GM15510 (cell line): ENCODE measurements around the gene ZFC3H1.

Source experiments
- POLR2A ChIP-seq: IDR thresholded peaks from 3 replicates; pipeline ENCODE4 v1.6.1; 2011; ENCODE audit warnings: borderline replicate concordance; ENCODE audit not compliant: insufficient read length; ENCODE audit errors: extremely low read depth

ZFC3H1 gene

DNA sequence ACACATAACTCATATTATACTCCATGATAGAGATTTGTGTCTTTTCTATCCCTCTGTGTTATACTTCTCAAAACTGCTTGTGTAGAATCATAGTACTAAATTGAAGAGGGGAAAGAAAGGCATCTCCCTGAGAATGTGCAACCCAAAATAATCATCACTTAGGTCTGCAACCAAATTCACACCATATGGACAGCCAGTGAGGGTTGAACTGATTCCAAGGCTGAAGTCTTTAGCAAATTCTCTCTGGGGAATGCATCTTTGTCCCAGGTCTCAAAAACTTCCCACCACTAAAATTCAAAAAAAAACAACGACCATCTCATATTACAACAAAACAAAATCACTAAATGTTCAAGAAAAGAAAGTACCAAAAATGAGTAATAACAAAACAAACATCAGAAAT is 11.0 kb downstream of the ZFC3H1 start:
- TF ChIP-seq POLR2A: no peak

DNA sequence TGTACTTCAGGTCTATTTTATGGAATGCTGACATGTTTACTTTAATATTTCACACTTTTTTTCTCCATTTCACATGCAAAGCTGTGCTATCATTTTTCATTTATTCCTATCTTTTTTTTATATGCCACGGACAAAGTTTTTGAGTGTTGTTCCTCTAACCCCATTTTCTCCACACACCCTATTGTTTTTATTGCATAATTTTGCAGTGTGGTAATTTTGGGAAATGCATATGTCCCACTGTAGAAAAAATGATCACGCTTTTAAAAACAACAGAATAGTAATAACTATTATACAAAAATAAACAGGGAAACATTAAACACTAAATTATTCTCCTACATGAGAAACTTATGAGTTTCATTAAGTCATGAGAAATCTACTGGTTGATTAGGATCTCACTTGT is 14.2 kb downstream of the ZFC3H1 start:
- no peak for TF ChIP-seq POLR2A

DNA sequence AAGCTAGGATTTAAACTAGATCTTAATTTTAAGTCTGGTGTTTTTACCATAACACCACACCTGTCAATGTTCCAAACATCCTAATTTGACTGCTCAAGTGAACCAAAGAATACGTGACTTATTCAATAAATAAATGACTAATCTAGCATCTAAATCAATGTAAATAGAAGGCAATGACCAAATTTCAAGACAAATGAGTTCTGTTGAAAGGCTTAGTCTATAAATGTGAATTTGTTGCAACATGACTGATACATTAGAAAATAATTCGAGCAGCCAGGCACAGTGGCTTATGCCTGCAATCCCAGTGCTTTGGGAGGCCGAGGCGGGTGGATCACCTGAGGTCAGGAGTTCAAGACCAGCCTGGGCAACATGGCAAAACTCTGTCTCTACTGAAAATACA is 15.1 kb downstream of the ZFC3H1 start:
- TF ChIP-seq POLR2A: no peak

DNA sequence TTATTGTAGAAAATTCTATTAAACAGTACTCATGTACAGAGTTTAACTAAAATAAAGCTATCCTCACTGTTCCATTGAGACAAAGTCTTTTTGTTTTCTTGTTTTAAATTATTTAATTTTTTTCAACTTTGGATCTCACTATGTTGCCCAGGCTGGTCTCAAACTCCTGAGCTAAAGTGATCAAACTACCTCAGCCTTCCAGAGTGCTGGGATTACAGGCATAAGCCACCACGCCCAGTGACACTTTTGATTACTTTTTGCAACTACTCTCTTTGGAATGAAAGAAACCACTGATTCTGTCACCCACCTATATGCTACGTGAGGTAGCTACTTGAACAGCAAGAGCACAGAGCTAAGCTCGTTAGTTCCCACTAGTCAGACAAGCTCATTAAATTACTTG is 17.1 kb downstream of the ZFC3H1 start:
- no peak for TF ChIP-seq POLR2A

DNA sequence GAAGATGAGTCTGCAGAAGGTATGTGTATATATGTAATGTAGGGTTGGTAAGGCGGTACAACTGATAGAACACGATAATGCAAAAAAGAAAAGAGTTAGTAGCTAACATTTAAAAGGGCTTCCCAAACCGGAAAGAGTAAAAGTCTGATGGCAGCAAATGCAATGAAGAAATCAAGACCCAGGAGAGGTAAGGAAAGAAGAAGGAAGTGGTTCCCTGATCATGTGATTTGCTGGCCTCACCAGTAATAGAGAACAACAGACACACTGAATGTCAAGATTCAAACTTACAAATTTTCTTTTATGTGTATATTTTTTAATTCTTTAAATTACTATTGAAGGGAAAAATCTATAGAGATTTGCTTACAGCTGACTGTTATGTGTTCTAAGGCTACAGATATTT is 18.4 kb downstream of the ZFC3H1 start:
- no peak for TF ChIP-seq POLR2A

DNA sequence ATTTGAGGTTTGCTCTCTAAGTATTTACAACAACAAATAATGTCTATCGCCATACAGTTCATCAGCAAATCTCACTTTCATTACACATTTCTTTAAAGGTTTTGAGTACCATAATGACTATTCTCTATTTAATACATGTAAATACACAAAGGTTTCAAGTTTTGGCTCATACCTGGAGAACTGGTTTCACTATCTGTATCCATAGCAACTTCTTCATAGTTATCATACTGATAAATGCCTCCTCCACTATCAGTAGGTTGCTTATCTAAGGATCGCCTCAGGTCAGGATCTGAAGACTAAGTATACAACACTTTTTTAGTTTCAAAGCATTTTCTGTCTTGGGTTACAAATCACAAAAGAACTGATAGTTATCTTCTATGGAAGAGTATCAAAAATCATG is 21.4 kb downstream of the ZFC3H1 start:
- no peak for TF ChIP-seq POLR2A

DNA sequence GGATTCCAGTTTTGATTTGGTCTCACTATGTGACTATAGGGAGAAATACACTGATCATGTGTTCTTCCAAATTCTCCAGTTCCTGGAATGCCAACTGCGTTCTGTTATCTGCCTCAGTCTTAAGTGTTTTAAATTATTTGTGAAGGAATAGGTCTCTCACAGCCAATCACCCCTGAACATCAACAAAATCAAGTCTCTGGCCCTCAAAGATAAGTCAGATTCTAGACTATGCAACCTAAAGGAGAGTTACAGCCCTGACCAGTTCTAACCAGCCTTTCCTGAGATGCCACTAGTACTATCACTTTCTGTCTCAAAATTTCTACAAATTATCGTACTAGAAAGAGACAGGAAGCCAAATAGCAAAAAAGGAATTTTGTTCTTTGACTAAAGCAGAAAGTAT is 22.3 kb downstream of the ZFC3H1 start:
- TF ChIP-seq POLR2A: no peak

DNA sequence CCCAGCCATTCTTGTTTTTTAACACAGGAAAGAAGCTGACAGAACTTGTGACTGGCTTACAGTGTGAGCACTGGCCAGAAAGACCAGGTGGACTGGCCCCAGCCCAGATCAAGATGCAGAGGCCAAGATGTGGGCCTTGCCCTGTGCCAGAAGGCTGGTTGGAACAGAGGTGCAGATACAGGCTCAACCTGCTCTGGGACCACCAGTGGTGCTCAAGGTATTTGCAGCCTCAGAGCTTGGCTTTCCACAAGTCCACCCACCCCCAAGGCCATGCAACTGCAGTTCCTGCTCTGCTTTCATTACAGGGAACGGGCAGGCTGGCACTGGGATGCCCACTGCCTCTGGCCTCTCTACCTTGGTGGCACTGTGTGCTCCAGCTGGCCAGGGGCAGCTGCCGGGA is 23.3 kb downstream of the ZFC3H1 start:
- TF ChIP-seq POLR2A: no peak

DNA sequence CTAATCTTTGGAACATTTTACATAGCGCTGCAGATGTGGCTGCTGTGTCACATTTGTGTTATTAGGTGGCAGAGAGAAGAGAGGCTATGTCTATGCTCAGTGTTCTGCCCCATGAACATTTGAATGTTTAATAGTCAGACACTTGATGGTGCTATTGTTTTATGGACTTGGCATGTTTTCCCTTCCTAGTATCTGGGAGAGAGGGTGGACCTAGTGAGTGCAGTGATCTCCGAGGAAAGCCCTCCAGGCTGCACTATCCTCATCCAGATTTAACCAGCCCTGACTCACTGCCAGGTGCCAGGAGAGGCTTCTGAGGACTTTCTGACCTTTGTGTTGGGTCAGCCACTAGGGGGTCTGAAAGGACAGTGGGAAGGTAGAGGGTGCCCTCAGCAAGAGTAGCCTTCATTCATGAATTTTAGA is 24.3 kb downstream of the ZFC3H1 start:
- no peak for TF ChIP-seq POLR2A

DNA sequence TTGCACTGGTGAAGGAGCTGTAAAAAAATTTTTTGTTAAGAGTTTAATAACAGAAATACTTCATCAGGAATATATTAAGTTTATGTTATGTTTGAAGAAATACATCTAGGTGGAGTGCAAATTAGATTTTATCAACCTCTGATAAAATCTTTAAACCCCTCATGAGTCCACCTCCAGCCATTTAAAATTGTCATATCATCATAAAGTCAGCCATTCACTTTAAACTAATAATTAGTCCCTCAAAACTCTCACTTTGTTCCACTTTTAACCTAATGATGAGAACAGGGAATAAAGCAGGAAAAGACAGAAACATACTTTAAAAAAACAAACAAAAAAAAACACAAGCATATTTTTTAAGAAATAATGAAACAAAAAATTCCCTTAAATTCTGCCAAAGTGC is 25.1 kb downstream of the ZFC3H1 start:
- TF ChIP-seq POLR2A: no peak

DNA sequence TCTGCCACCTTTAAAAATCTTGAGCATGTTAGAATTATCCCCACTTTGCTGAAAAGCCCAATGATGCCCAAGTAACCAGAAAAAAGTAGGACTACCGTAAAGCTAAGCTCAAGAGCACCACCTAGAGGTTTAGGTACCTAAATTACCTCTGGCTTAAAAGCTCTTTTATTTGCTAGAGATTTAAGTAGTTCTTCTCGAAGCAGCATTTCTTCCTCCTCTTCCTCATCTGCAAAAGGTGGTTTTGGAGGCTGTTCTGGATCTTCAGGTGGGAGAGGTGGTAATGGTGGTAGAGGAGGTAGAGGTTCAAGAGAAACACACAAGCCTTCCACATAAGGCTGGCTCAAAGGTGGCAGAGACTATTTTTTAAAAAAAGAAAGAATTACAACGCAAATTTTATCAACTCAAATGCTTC is 26.9 kb downstream of the ZFC3H1 start:
- no peak for TF ChIP-seq POLR2A

DNA sequence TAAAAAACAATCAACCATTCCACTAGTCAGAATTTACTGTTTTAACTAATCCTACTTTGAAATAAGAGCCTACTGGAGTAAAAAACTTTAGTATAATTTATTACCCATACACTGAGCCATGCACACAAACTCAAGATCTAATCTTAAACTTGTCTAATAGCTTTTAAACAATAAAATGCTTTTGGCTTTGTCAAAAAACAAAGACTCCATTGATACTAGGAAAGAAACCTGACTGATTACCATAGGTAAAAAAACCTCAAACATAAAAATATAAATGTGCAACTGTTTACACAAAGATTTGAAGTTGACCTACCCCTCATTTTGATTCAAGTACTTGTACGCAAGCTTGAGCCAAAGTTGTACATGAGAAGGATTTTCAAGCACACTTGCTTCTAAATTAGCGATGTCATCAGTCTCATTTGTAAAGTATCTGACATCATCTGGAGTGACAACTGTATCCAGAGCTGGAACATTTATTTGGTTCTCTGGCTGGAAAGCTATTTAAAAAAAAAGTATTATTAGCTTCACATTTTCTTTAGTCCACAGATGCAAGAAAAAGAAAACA is 36.1 kb downstream of the ZFC3H1 start:
- TF ChIP-seq POLR2A: no peak

DNA sequence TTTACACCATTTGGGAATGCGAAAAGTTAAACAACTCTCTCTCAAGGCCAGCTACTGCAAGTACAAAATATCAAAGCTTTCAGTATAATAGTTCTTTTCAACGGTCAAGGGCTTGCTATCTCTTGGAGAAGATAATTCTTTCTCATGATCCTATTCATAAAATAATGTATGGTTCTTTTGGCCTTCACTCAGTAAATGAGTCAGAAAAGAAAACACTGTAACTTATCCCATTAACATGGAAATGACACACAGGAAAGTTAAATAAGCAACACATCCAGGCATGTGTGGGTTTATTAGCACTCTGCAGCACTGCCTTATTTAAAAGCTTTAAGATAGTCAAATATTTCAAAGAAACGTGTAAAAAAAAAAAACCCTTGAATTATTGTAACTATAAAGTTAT is 36.9 kb downstream of the ZFC3H1 start:
- no peak for TF ChIP-seq POLR2A

DNA sequence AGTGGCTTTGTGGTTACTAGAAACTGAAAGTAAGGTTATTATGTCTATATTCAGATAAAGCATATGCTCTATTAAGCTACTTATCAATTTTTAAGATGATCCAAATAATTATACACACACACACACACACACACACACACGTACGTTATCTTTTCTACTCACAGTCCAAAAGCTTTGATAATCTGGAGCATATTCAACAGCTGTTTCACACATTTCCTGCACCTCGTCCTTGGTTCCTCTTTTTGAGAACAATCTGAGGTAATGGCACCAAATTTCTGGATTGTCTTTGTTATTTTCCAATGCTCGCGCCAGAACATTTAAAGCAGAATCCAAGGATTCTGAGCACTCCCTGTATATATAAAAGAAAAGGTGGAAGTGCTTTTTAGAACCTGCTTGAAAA is 37.5 kb downstream of the ZFC3H1 start:
- no peak for TF ChIP-seq POLR2A

DNA sequence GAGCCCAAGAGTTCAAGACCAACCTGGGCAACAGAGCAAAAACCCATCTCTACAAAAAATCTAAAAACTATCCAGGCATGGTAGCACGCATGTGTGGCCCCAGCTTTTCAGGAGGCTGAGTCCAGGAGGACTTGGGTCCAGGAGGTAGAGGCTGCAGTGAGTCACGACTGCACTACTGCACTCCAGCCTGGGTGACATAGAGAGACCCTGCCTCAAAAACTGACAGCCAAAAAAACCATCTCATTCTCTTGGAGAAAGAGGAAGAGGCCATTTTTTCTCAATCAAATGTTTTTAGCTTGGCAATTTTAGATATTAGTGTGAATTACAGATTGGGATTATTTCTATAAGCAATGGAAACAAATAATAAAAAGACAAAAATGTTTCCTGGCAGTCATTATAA is 38.2 kb downstream of the ZFC3H1 start:
- TF ChIP-seq POLR2A: no peak

DNA sequence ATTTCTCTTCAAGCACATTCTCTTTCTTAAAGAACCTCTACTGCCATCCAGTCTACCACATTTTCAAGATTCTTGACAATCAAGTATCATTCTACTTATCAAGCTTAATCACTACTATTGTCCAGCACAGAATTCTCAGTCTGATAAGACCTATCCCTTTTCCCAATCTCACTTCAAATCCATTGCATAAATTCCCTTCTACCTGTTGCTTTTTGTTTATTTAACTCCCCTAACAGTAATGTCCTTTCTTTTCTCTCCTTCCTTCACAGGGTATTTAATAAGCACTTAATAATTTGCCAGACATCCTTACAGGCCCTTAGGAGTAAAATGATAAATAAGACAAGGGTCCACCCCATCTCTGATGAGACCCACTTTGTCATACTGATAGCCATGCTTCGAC is 41.7 kb downstream of the ZFC3H1 start:
- no peak for TF ChIP-seq POLR2A
